ENCODE results near the gene ATP6V0A4. TPM values are rescaled to one million over a fixed set of nuclear protein-coding genes. Genes with fewer than 3 reads are reported as not detected.

The ATP6V0A4 gene
- total RNA-seq, 1 donor from 2014 or later = 1.2 TPM

DNA sequence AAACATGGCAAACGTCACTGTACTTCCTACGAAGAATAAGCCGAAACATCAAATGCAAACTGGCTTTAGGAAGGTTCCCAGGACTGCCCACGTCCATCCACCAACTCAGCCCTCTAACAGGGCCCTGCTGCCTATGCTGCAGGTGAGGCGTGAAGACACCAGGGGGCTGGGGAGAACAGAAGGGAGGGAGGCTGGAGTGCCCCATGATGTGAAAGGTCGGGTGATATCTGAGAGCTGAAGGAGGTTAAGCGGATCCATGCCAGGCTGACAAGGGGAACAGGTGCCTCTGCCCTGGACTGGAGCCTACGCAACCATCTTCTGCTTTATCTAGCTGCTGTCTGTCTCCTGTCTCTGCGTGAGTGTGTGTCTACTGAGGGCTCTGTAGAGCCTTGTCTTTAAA, 40.2 kb upstream of the ATP6V0A4 start:
- Histone ChIP-seq H3K4me3 (no peak overlapping the region), H3K36me3 (no peaks in the 10 kb centered on the region), H3K9me3 (no peaks in the 10 kb centered on the region), H3K27ac (no peak overlapping the region), H3K4me1 (no peaks in the 10 kb centered on the region), H3K27me3 (no peaks in the 10 kb centered on the region)
- TF ChIP-seq, protein P1, sequence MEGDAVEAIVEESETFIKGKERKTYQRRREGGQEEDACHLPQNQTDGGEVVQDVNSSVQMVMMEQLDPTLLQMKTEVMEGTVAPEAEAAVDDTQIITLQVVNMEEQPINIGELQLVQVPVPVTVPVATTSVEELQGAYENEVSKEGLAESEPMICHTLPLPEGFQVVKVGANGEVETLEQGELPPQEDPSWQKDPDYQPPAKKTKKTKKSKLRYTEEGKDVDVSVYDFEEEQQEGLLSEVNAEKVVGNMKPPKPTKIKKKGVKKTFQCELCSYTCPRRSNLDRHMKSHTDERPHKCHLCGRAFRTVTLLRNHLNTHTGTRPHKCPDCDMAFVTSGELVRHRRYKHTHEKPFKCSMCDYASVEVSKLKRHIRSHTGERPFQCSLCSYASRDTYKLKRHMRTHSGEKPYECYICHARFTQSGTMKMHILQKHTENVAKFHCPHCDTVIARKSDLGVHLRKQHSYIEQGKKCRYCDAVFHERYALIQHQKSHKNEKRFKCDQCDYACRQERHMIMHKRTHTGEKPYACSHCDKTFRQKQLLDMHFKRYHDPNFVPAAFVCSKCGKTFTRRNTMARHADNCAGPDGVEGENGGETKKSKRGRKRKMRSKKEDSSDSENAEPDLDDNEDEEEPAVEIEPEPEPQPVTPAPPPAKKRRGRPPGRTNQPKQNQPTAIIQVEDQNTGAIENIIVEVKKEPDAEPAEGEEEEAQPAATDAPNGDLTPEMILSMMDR (IDR thresholded peaks at IDR 0.05) = no peak
- TF ChIP-seq POLR2A (IDR thresholded peaks at IDR 0.05) = no peak
- no peak for TF ChIP-seq POLR2AphosphoS5 (IDR thresholded peaks at IDR 0.05; ENCODE audit: insufficient read depth in 1 of 2, low read depth in 1 of 2)
- intact Hi-C loops (cut with DNase I) = no loop called here
- no peak for DNase-seq (ENCODE audit: extremely low spot score in 2 of 2)

DNA sequence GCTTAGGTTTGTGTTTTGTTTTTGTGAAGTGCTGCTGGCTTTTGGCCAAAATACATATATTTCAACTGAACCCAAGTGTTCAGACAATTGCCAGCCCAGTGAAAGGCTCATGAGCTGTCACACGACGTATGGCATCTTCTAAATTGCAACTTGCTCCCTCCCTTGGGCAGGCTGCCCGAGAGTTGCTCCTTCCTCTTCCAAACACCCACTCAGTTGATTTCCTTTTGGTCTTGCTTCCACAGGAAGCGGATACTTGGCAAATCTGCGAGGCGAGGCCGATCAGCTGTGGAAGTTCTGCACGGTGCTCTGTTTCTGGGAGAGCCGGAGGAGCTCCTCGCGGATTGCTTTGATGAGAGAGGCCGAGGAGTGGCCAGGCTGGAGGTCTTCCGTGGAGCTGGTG, 39.6 kb upstream of the ATP6V0A4 start:
- Histone ChIP-seq H3K36me3 (no peaks in the 10 kb centered on the region), H3K4me3 (no peak overlapping the region), H3K4me1 (no peaks in the 10 kb centered on the region), H3K9me3 (no peaks in the 10 kb centered on the region), H3K27me3 (no peaks in the 10 kb centered on the region), H3K27ac (no peak overlapping the region)
- TF ChIP-seq, protein P1 (IDR thresholded peaks at IDR 0.05) = no peak
- no peak for TF ChIP-seq POLR2AphosphoS5 (IDR thresholded peaks at IDR 0.05; ENCODE audit: insufficient read depth in 1 of 2, low read depth in 1 of 2)
- no peak for TF ChIP-seq POLR2A (IDR thresholded peaks at IDR 0.05)
- intact Hi-C loops (cut with DNase I) = no loop called here
- no peak for DNase-seq (ENCODE audit: extremely low spot score in 2 of 2)

DNA sequence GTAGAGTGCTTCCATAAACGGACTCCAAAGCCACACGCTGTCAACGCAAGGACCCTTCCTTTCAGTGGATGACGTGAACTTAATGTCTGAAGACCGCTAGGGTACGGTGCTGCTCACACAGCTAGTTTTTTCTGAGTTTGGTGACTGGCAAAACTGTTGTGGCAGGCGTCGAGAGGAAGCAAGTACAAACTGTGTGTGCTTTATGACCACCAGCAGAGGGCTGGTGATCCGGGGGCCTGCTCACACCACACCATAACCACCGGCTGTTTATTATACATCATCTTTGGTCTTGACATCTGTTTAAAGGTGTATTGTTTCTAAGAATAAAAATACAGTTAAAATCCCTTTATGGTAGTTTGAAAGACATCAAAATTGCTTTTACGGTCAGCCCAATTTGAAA, 37.1 kb upstream of the ATP6V0A4 start:
- no peak overlapping the region for H3K4me3 ChIP-seq
- TF ChIP-seq, protein P1 (IDR thresholded peaks at IDR 0.05) = no peak
- TF ChIP-seq POLR2A (IDR thresholded peaks at IDR 0.05) = no peak
- no peak for TF ChIP-seq POLR2AphosphoS5 (IDR thresholded peaks at IDR 0.05; ENCODE audit: insufficient read depth in 1 of 2, low read depth in 1 of 2)
- H3K27me3 ChIP-seq = no peaks in the 10 kb centered on the region
- H3K27ac ChIP-seq = no peak overlapping the region
- DNase-seq (ENCODE audit: extremely low spot score in 2 of 2) = no peak
- no peaks in the 10 kb centered on the region for H3K4me1 ChIP-seq
- intact Hi-C loops (cut with DNase I) = no loop called here
- no peaks in the 10 kb centered on the region for H3K36me3 ChIP-seq
- H3K9me3 ChIP-seq = no peaks in the 10 kb centered on the region

DNA sequence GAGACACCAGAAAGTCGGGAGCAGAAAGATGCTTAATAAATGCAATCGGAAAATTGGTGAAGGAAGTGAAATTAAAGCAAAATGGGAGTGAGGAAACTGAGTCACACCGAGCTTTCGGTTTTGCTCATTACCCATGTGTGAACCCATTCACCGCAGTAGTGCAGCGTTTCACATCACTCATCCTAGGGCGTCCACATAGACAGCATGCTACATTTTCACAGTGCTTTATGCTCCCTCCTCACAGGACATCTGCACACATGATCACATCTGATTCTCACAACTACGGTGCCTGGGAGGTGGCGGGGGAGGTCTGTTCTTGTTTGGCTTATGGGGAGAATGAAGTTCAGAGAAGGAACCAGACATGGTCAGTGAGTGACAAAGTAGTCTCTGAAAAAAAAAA, 36.6 kb upstream of the ATP6V0A4 start:
- Histone ChIP-seq H3K9me3 (no peaks in the 10 kb centered on the region), H3K27ac (no peak overlapping the region), H3K4me1 (no peaks in the 10 kb centered on the region), H3K36me3 (no peaks in the 10 kb centered on the region), H3K27me3 (no peaks in the 10 kb centered on the region), H3K4me3 (no peak overlapping the region)
- DNase-seq (ENCODE audit: extremely low spot score in 2 of 2) = no peak
- intact Hi-C loops (cut with DNase I) = no loop called here
- TF ChIP-seq, protein P1 (IDR thresholded peaks at IDR 0.05) = no peak

DNA sequence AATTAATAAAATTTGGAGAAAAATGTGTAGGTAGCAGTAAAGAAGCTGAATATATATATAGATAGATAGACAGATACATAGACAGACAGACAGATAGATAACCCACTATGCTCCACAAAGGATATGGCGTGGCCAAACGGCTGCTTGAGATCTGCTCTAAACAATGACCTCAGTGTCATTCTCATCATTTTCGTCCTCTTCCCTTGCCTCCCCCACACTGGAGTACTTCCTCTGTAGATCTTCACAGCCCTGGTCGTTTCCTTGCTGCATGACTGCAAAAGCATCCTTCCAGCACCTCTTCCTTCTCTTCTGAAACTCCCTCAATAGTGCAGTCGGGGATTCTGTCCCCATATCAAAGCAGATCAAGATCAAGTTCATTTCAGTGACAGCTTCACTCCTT, 35.6 kb upstream of the ATP6V0A4 start:
- no peaks in the 10 kb centered on the region for H3K9me3 ChIP-seq
- intact Hi-C loops (cut with DNase I) = no loop called here
- no peak overlapping the region for H3K4me3 ChIP-seq
- TF ChIP-seq POLR2A (IDR thresholded peaks at IDR 0.05) (no peak), POLR2AphosphoS5 (IDR thresholded peaks at IDR 0.05; ENCODE audit: insufficient read depth in 1 of 2, low read depth in 1 of 2) (no peak)
- TF ChIP-seq, protein P1 (IDR thresholded peaks at IDR 0.05) = no peak
- H3K27ac ChIP-seq = no peak overlapping the region
- no peaks in the 10 kb centered on the region for H3K4me1 ChIP-seq
- DNase-seq (ENCODE audit: extremely low spot score in 2 of 2) = no peak
- no peaks in the 10 kb centered on the region for H3K36me3 ChIP-seq
- H3K27me3 ChIP-seq = no peaks in the 10 kb centered on the region
